ENCODE data around the gene CUL5.
A peak's percentile ranks its signal among the peaks of the same experiment; 100 is the strongest.
"Not testable (repeated sequence)": the region's sequence is repeated elsewhere in the genome, so short reads cannot be mapped to it uniquely, and the experiment has no call there.

The CUL5 gene

GRCh38 chr11:108012139-108012725, 3.5 kb downstream of the CUL5 start:
- peaks cover 16 to 69% (median 41%) of the 10 kb centered on the region in 11 experiments for H3K36me3 ChIP-seq
- H4K20me1 ChIP-seq = peaks cover 59 to 80% (median 73%) of the 10 kb centered on the region in 11 experiments; a peak in 21 of 22 replicates
- H3K27me3 ChIP-seq = no peaks in the 10 kb centered on the region
- no peaks in the 10 kb centered on the region for H3K9me3 ChIP-seq (replicated peaks in 1 of 11)
- H3K4me2 ChIP-seq = peak overlapping the region; percentile 63 to 95 (median 85); a peak in 21 of 22 replicates
- H3K9ac ChIP-seq = peak overlapping the region in 3 of 11 experiments; percentile 26 to 98 (median 98); a peak in 5 of 22 replicates
- H3K4me3 ChIP-seq = no peak overlapping the region
- no peak overlapping the region for H3K27ac ChIP-seq
- no peak for TF ChIP-seq Cebpa-rat (IDR thresholded peaks at IDR 0.05)
- H3K4me1 ChIP-seq = peaks cover 24 to 61% (median 34%) of the 10 kb centered on the region in 10 experiments

GRCh38 chr11:108016647-108017046, 7.9 kb downstream of the CUL5 start:
- Histone ChIP-seq H3K4me3 (no peak overlapping the region), H4K20me1 (peaks cover 91 to 99% (median 98%) of the 10 kb centered on the region in 11 experiments; a peak in 21 of 22 replicates), H3K4me1 (peaks cover 11 to 47% (median 18%) of the 10 kb centered on the region in 10 experiments), H3K27ac (no peak overlapping the region), H3K9ac (no peak overlapping the region), H3K36me3 (peaks cover 36 to 95% (median 59%) of the 10 kb centered on the region in 11 experiments), H3K4me2 (no peak overlapping the region), H3K27me3 (no peaks in the 10 kb centered on the region), H3K9me3 (replicated peaks in 1 of 11) (no peaks in the 10 kb centered on the region)
- TF ChIP-seq Cebpa-rat (IDR thresholded peaks at IDR 0.05) = no peak

- H3K9ac ChIP-seq = no peak overlapping the region
- H3K27ac ChIP-seq = no peak overlapping the region
- peaks cover 0 to 26% (median 0%) of the 10 kb centered on the region in 10 experiments; a peak in 4 of 20 replicates for H3K4me1 ChIP-seq
- no peaks in the 10 kb centered on the region for H3K27me3 ChIP-seq
- no peak for TF ChIP-seq Cebpa-rat (IDR thresholded peaks at IDR 0.05)
- no peaks in the 10 kb centered on the region for H3K9me3 ChIP-seq (replicated peaks in 1 of 11)
- H4K20me1 ChIP-seq = peaks cover 91 to 99% (median 98%) of the 10 kb centered on the region in 11 experiments; a peak in 21 of 22 replicates
- peaks cover 33 to 84% (median 57%) of the 10 kb centered on the region in 11 experiments for H3K36me3 ChIP-seq
- H3K4me3 ChIP-seq = no peak overlapping the region
- H3K4me2 ChIP-seq = no peak overlapping the region
These were observed 10.0 kb downstream of the CUL5 start for GRCh38 chr11:108018708-108019107.

- Histone ChIP-seq H3K4me1 (peaks cover 0 to 14% (median 0%) of the 10 kb centered on the region in 10 experiments; a peak in 3 of 20 replicates), H3K27me3 (no peaks in the 10 kb centered on the region), H3K36me3 (peaks cover 30 to 71% (median 48%) of the 10 kb centered on the region in 11 experiments), H3K9me3 (replicated peaks in 1 of 11) (no peaks in the 10 kb centered on the region), H4K20me1 (peaks cover 87 to 99% (median 98%) of the 10 kb centered on the region in 11 experiments), H3K9ac (no peak overlapping the region), H3K4me3 (no peak overlapping the region), H3K4me2 (no peak overlapping the region), H3K27ac (no peak overlapping the region)
- no peak for TF ChIP-seq Cebpa-rat (IDR thresholded peaks at IDR 0.05)
These were observed 11.3 kb downstream of the CUL5 start for GRCh38 chr11:108019870-108020540.

- H3K4me2 ChIP-seq = peak overlapping the region in 1 of 11 experiments; percentile 6; a peak in 1 of 22 replicates
- no peak overlapping the region for H3K27ac ChIP-seq
- no peak overlapping the region for H3K9ac ChIP-seq
- H3K27me3 ChIP-seq = no peaks in the 10 kb centered on the region
- no peak for TF ChIP-seq Cebpa-rat (IDR thresholded peaks at IDR 0.05)
- peaks cover 62 to 100% (median 100%) of the 10 kb centered on the region in 11 experiments for H4K20me1 ChIP-seq
- H3K4me3 ChIP-seq = no peak overlapping the region
- H3K9me3 ChIP-seq (replicated peaks in 1 of 11) = peaks cover 0 to 31% (median 18%) of the 10 kb centered on the region in 11 experiments; a peak in 13 of 22 replicates
- peaks cover 0 to 11% (median 0%) of the 10 kb centered on the region in 10 experiments; a peak in 5 of 20 replicates for H3K4me1 ChIP-seq
- peaks cover 12 to 73% (median 63%) of the 10 kb centered on the region in 11 experiments for H3K36me3 ChIP-seq
These were observed 16.8 kb downstream of the CUL5 start for GRCh38 chr11:108025387-108026080.

GRCh38 chr11:108027057-108027456, 18.4 kb downstream of the CUL5 start:
- Histone ChIP-seq H3K36me3 (peaks cover 19 to 73% (median 64%) of the 10 kb centered on the region in 11 experiments), H3K9me3 (replicated peaks in 1 of 11) (peaks cover 0 to 38% (median 23%) of the 10 kb centered on the region in 11 experiments; a peak in 16 of 22 replicates), H3K27me3 (no peaks in the 10 kb centered on the region), H3K4me3 (no peak overlapping the region), H4K20me1 (peaks cover 58 to 100% (median 100%) of the 10 kb centered on the region in 11 experiments), H3K4me1 (peaks cover 0 to 11% (median 0%) of the 10 kb centered on the region in 10 experiments; a peak in 5 of 20 replicates), H3K27ac (no peak overlapping the region), H3K4me2 (no peak overlapping the region), H3K9ac (no peak overlapping the region)
- TF ChIP-seq Cebpa-rat (IDR thresholded peaks at IDR 0.05) = no peak

- Histone ChIP-seq H3K36me3 (peaks cover 38 to 84% (median 74%) of the 10 kb centered on the region in 11 experiments), H3K9me3 (replicated peaks in 1 of 11) (peaks cover 0 to 38% (median 23%) of the 10 kb centered on the region in 11 experiments; a peak in 16 of 22 replicates), H4K20me1 (peaks cover 52 to 100% (median 100%) of the 10 kb centered on the region in 11 experiments; a peak in 20 of 22 replicates), H3K4me1 (peaks cover 0 to 11% (median 0%) of the 10 kb centered on the region in 10 experiments; a peak in 5 of 20 replicates)
- not testable (repeated sequence) for H3K4me2 ChIP-seq, H3K27me3 ChIP-seq, H3K27ac ChIP-seq, H3K4me3 ChIP-seq, H3K9ac ChIP-seq
These were observed 20.2 kb downstream of the CUL5 start for GRCh38 chr11:108028822-108029441.

- peaks cover 65 to 96% (median 89%) of the 10 kb centered on the region in 11 experiments for H3K36me3 ChIP-seq
- not testable (repeated sequence) for H3K9ac ChIP-seq, H3K27me3 ChIP-seq, H3K4me2 ChIP-seq, H3K27ac ChIP-seq, H3K4me3 ChIP-seq, H3K4me1 ChIP-seq
- H4K20me1 ChIP-seq = peaks cover 36 to 100% (median 97%) of the 10 kb centered on the region in 11 experiments; a peak in 20 of 22 replicates
- peaks cover 0 to 32% (median 18%) of the 10 kb centered on the region in 11 experiments; a peak in 15 of 22 replicates for H3K9me3 ChIP-seq (replicated peaks in 1 of 11)
These were observed 22.9 kb downstream of the CUL5 start for GRCh38 chr11:108031604-108032003.

Data from BLaER1 treated with 17β-estradiol and CSF1 and Interleukin-3, amounts not matched to agents 10 nM and 100 nM (cell line).